ENCODE measurements around the gene RPN1. TPM values are rescaled to one million over a fixed set of nuclear protein-coding genes. Genes with fewer than 3 reads are reported as not detected.

The RPN1 gene
- total RNA-seq, 1 donor from 2014 or later: 283 TPM

DNA sequence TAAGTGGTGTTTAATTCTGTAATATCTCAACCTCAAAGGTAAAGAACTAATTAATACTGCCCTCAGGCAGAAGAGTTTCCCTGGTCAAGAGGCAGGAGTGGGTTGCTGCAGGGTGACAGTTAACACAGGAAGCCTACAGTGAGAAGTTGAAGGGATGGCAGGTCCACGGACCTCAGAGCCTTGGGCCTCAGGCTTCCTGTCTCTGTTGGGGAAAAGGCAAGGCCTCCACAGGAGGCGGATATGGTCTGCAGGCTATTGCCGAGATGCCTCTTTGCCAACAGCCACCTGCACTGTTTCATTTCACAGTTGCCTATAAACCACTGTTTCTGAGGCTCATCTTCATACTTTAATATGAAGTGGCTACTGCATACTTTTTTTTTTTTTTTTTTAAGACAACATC, 33.3 kb upstream of the RPN1 start:
- Mint-ChIP-seq H3K4me1 (ENCODE audit: low read depth, unreplicated experiment) (no peaks in the 10 kb centered on the region), H3K9me3 (ENCODE audit: unreplicated experiment) (no peaks in the 10 kb centered on the region), H3K27ac (ENCODE audit: unreplicated experiment) (no peak overlapping the region), H3K36me3 (ENCODE audit: low read depth, unreplicated experiment) (no peaks in the 10 kb centered on the region), H3K4me3 (ENCODE audit: unreplicated experiment) (no peak overlapping the region), H3K27me3 (ENCODE audit: low read depth, unreplicated experiment) (no peaks in the 10 kb centered on the region)
- FAIRE-seq: no peak
- Histone ChIP-seq H3K9ac (ENCODE audit: low read length) (no peak overlapping the region), H3K4me1 (ENCODE audit: insufficient read depth, low read length) (peaks cover 5% of the 10 kb centered on the region), H3K4me2 (ENCODE audit: low read length) (no peak overlapping the region), H4K20me1 (ENCODE audit: insufficient read depth, low read length) (no peaks in the 10 kb centered on the region), H3K36me3 (ENCODE audit: insufficient read depth, low read length) (no peaks in the 10 kb centered on the region), H3K4me3 (ENCODE audit: insufficient read depth, low read depth, low read length) (no peak overlapping the region), H3K27ac (ENCODE audit: low read depth, low read length) (no peak overlapping the region), H2AFZ (ENCODE audit: low read depth, low read length) (no peak overlapping the region), H3K27me3 (ENCODE audit: insufficient read depth, low read length) (no peaks in the 10 kb centered on the region), H3K79me2 (ENCODE audit: insufficient read depth, low read length) (no peaks in the 10 kb centered on the region), H3K9me3 (ENCODE audit: insufficient read depth, low read depth, low read length) (no peaks in the 10 kb centered on the region)
- DNase-seq (ENCODE audit: low read depth): no peak
- TF ChIP-seq, protein P1, sequence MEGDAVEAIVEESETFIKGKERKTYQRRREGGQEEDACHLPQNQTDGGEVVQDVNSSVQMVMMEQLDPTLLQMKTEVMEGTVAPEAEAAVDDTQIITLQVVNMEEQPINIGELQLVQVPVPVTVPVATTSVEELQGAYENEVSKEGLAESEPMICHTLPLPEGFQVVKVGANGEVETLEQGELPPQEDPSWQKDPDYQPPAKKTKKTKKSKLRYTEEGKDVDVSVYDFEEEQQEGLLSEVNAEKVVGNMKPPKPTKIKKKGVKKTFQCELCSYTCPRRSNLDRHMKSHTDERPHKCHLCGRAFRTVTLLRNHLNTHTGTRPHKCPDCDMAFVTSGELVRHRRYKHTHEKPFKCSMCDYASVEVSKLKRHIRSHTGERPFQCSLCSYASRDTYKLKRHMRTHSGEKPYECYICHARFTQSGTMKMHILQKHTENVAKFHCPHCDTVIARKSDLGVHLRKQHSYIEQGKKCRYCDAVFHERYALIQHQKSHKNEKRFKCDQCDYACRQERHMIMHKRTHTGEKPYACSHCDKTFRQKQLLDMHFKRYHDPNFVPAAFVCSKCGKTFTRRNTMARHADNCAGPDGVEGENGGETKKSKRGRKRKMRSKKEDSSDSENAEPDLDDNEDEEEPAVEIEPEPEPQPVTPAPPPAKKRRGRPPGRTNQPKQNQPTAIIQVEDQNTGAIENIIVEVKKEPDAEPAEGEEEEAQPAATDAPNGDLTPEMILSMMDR (IDR thresholded peaks at IDR 0.05; ENCODE audit: insufficient read depth, low read depth, low read length): no peak
- TF ChIP-seq EZH2 (IDR thresholded peaks at IDR 0.05; ENCODE audit: insufficient read depth, low read length): no peak

DNA sequence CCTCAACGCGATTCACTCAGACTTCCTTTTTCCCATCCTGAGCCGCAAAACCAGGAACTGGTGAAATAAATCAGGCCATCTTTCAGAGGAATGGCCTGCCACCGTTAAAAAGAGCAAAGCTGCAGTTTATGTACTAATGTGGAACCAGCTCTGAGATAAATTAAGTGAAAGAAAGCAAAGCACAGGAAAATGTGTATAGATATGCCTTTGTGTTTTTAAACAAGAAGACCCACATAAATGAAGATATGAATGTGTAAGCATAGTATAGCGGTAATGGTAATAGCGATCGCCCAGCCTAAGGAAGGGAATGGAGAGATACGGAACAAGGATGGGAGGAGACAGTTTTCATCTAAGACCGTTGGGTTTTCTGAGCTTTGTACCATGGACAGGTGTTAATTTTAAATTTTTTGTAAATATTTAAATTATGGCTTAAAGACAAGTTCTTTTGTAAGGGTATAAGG, 30.8 kb upstream of the RPN1 start:
- no peaks in the 10 kb centered on the region for H3K36me3 ChIP-seq (ENCODE audit: insufficient read depth, low read length)
- peak overlapping the region; percentile 99 for H2AFZ ChIP-seq (ENCODE audit: low read depth, low read length)
- no peaks in the 10 kb centered on the region for H3K27me3 ChIP-seq (ENCODE audit: insufficient read depth, low read length)
- DNase-seq (ENCODE audit: low read depth): peak; percentile 17
- peak overlapping the region; percentile 81 for H3K27ac Mint-ChIP-seq (ENCODE audit: unreplicated experiment)
- H3K9ac ChIP-seq (ENCODE audit: low read length): peak overlapping the region; percentile 95
- H3K4me3 ChIP-seq (ENCODE audit: insufficient read depth, low read depth, low read length): peak overlapping the region; percentile 82
- peaks cover 5% of the 10 kb centered on the region for H3K4me1 ChIP-seq (ENCODE audit: insufficient read depth, low read length)
- no peaks in the 10 kb centered on the region for H3K27me3 Mint-ChIP-seq (ENCODE audit: low read depth, unreplicated experiment)
- H3K27ac ChIP-seq (ENCODE audit: low read depth, low read length): peak overlapping the region; percentile 96
- TF ChIP-seq EZH2 (IDR thresholded peaks at IDR 0.05; ENCODE audit: insufficient read depth, low read length): no peak
- TF ChIP-seq, protein P1 (IDR thresholded peaks at IDR 0.05; ENCODE audit: insufficient read depth, low read depth, low read length): no peak
- no peaks in the 10 kb centered on the region for H3K36me3 Mint-ChIP-seq (ENCODE audit: low read depth, unreplicated experiment)
- H3K9me3 ChIP-seq (ENCODE audit: insufficient read depth, low read depth, low read length): no peaks in the 10 kb centered on the region
- no peak for FAIRE-seq
- H3K79me2 ChIP-seq (ENCODE audit: insufficient read depth, low read length): no peaks in the 10 kb centered on the region
- peak overlapping the region; percentile 87 for H3K4me2 ChIP-seq (ENCODE audit: low read length)
- H3K4me1 Mint-ChIP-seq (ENCODE audit: low read depth, unreplicated experiment): no peaks in the 10 kb centered on the region
- H3K9me3 Mint-ChIP-seq (ENCODE audit: unreplicated experiment): no peaks in the 10 kb centered on the region
- H3K4me3 Mint-ChIP-seq (ENCODE audit: unreplicated experiment): peak overlapping the region; percentile 78
- no peaks in the 10 kb centered on the region for H4K20me1 ChIP-seq (ENCODE audit: insufficient read depth, low read length)

DNA sequence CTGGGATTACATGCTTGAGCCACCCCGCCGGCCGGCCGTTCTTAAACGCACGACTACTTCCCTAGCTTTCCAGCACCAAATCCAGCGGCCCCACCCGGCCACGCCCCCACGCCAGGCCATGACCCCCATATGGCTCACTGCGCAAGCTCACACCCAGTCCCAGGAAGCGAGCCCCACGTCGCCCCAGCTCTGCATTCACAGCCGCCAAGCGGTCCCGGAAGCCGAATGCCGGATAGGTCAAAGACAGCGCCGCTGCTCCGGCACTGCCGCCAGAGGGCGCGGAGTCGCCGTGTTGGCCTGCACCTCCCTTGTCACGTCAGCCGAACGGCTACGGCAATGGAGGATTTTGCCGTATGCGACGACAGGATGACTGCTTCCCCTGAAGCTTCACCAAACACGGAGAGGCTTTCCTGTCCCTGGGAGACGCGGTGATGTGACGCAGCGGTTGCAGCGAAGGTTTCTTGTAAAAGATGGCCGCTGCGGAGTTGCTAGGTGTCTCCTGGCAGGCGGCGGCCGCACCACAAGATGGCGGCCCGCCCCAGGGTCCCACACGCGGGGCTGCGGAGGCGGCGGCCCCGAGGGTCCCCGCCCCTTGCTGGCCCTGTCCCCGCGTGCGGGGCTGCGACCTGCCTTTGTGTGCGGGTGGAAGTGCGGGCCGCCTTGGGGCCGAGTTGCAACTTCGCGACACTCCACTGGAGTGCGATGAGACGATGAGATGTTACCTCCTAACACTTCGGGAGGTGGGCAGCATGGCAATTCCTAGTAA, 30.2 kb upstream of the RPN1 start:
- peak overlapping the region; percentile 99 for H2AFZ ChIP-seq (ENCODE audit: low read depth, low read length)
- Mint-ChIP-seq H3K9me3 (ENCODE audit: unreplicated experiment) (no peaks in the 10 kb centered on the region), H3K27ac (ENCODE audit: unreplicated experiment) (peak overlapping the region; percentile 81), H3K27me3 (ENCODE audit: low read depth, unreplicated experiment) (no peaks in the 10 kb centered on the region), H3K4me3 (ENCODE audit: unreplicated experiment) (peak overlapping the region; percentile 80), H3K4me1 (ENCODE audit: low read depth, unreplicated experiment) (no peaks in the 10 kb centered on the region), H3K36me3 (ENCODE audit: low read depth, unreplicated experiment) (no peaks in the 10 kb centered on the region)
- peak overlapping the region; percentile 95 for H3K9ac ChIP-seq (ENCODE audit: low read length)
- H3K79me2 ChIP-seq (ENCODE audit: insufficient read depth, low read length): no peaks in the 10 kb centered on the region
- peaks cover 5% of the 10 kb centered on the region for H3K4me1 ChIP-seq (ENCODE audit: insufficient read depth, low read length)
- H4K20me1 ChIP-seq (ENCODE audit: insufficient read depth, low read length): no peaks in the 10 kb centered on the region
- peak overlapping the region; percentile 87 for H3K4me2 ChIP-seq (ENCODE audit: low read length)
- no peaks in the 10 kb centered on the region for H3K27me3 ChIP-seq (ENCODE audit: insufficient read depth, low read length)
- no peaks in the 10 kb centered on the region for H3K36me3 ChIP-seq (ENCODE audit: insufficient read depth, low read length)
- peak overlapping the region; percentile 96 for H3K27ac ChIP-seq (ENCODE audit: low read depth, low read length)
- peak overlapping the region; percentile 82 for H3K4me3 ChIP-seq (ENCODE audit: insufficient read depth, low read depth, low read length)
- peak; percentile 97 for DNase-seq (ENCODE audit: low read depth)
- no peak for TF ChIP-seq EZH2 (IDR thresholded peaks at IDR 0.05; ENCODE audit: insufficient read depth, low read length)
- TF ChIP-seq, protein P1 (IDR thresholded peaks at IDR 0.05; ENCODE audit: insufficient read depth, low read depth, low read length): peak; percentile 95
- no peaks in the 10 kb centered on the region for H3K9me3 ChIP-seq (ENCODE audit: insufficient read depth, low read depth, low read length)
- no peak for FAIRE-seq

All from astrocyte (in vitro differentiated cells and primary cell).